AG09309 (cell line): ENCODE data around the gene CORO1C.
A peak's percentile ranks its signal among the peaks of the same experiment; 100 is the strongest.
"Not testable (repeated sequence)": the region's sequence is repeated elsewhere in the genome, so short reads cannot be mapped to it uniquely, and the experiment has no call there.

Experiments
- DNase-seq: peaks from one replicate; pipeline ENCODE4 v3.0.0-alpha.2; 2010; ENCODE audit warnings: low read depth
- H3K4me3 ChIP-seq: 2 replicates; pipeline ENCODE4 v1.5.1; 2011; ENCODE audit warnings: mild to moderate bottlenecking, low read depth, low read length, moderate library complexity; ENCODE audit not compliant: control insufficient read depth
- TF ChIP-seq, protein P1 (sequence below): IDR thresholded peaks from 2 replicates; pipeline ENCODE4 v1.5.1; 2011; ENCODE audit warnings: mild to moderate bottlenecking, low read depth, low read length, inconsistent platforms; ENCODE audit not compliant: insufficient read depth, control insufficient read depth; ENCODE audit errors: missing control alignments

CORO1C gene

DNA sequence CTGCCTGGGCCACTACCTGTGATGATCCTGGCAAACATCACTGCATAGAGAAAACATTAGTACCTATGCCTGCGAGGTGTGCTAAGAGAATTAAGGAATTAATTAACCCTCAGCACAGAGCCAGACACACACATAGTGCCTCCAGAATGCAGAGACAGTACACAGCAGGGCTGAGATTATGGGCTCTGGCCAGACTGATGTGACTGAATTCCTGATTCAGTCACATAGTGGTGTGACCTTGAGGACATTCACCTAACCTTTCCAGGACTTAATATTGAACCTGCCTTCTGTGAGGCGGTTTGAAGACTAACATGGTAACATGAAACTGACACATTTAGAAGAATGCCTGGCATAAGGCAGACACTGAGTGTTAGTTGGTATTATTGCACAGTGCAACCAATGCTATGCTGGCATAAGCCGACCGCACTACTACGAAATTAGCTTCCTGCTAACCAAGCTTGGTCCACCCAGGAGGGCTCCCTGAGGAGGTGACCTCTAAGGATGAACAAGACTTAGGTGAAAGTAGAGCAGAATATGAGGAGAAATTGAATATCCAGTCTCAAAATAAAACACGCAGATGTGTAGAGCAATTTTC, 65.6 kb downstream of the CORO1C start:
- no peak for DNase-seq
- H3K4me3 ChIP-seq = no peak overlapping the region
- TF ChIP-seq, protein P1, sequence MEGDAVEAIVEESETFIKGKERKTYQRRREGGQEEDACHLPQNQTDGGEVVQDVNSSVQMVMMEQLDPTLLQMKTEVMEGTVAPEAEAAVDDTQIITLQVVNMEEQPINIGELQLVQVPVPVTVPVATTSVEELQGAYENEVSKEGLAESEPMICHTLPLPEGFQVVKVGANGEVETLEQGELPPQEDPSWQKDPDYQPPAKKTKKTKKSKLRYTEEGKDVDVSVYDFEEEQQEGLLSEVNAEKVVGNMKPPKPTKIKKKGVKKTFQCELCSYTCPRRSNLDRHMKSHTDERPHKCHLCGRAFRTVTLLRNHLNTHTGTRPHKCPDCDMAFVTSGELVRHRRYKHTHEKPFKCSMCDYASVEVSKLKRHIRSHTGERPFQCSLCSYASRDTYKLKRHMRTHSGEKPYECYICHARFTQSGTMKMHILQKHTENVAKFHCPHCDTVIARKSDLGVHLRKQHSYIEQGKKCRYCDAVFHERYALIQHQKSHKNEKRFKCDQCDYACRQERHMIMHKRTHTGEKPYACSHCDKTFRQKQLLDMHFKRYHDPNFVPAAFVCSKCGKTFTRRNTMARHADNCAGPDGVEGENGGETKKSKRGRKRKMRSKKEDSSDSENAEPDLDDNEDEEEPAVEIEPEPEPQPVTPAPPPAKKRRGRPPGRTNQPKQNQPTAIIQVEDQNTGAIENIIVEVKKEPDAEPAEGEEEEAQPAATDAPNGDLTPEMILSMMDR = no peak

GRCh38 chr12:108664338-108665258, 66.7 kb downstream of the CORO1C start:
- TF ChIP-seq, protein P1 = peak; percentile 93
- H3K4me3 ChIP-seq = no peak overlapping the region
- peak; percentile 88 for DNase-seq

- TF ChIP-seq, protein P1 = no peak
- no peak overlapping the region for H3K4me3 ChIP-seq
- no peak for DNase-seq
Observed at GRCh38 chr12:108663324-108664015, 67.8 kb downstream of the CORO1C start.

DNA sequence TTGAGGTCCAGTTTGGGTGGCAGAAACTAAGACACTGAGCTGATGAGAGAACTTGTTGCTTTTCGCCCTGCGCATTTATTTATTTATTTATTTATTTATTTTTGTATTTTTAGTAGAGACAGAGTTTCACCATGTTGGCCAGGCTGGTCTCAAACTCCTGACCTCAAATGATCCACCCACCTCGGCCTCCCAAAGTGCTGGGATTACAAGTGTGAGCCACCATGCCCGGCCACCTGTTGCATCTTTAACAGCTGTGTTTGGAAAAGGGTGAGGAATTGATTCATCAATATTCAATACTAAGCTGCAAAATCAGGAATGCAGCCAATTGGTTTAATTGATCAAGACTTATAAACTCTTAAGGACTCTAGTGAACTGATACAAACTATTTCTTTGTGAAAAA, 73.2 kb downstream of the CORO1C start:
- DNase-seq, H3K4me3 ChIP-seq: not testable (repeated sequence)

GRCh38 chr12:108657130-108657745, 74.1 kb downstream of the CORO1C start:
- H3K4me3 ChIP-seq = no peak overlapping the region
- DNase-seq = no peak
- TF ChIP-seq, protein P1 = no peak

DNA sequence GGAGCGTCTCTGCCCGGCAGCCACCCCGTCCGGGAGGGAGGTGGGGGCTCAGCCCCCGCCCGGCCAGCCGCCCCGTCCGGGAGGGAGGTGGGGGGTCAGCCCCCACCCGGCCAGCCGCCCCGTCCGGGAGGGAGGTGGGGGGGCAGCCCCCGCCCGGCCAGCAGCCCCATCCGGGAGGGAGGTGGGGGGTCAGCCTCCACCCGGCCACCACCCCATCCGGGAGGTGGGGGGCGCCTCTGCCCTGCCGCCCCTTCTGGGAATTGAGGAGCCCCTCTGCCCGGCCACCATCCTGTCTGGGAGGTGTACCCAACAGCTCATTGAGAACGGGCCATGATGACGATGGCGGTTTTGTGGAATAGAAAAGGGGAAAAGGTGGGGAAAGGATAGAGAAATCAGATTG, 75.1 kb downstream of the CORO1C start:
- not testable (repeated sequence) for DNase-seq, H3K4me3 ChIP-seq

DNA sequence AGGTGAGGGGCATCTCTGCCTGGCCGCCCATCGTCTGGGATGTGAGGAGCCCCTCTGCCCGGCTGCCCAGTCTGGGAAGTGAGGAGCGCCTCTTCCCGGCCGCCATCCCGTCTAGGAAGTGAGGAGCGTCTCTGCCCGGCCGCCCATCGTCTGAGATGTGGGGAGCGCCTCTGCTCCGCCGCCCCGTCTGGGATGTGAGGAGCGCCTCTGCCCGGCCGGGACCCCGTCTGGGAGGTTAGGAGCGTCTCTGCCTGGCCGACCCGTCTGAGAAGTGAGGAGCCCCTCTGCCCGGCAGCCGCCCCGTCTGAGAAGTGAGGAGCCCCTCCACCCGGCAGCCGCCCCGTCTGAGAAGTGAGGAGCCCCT, 75.5 kb downstream of the CORO1C start:
- not testable (repeated sequence) for H3K4me3 ChIP-seq, DNase-seq

DNA sequence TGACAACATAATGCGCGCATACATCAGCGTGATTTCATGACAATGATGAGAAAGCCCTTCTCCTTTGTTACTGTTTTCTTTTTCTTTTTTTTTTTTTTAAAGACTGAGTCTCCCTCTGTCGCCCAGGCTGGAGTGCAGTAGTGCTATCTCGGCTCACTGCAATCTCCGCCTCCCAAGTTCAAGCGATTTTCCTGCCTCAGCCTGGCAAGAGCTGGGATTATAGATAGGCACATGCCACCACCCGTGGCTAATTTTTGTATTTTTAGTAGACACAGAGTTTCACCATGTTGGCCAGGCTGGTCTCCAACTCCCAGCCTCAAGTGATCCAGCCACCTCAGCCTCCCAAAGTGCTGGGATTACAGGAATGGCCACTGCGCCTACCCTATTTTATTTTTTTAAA, 76.7 kb downstream of the CORO1C start:
- not testable (repeated sequence) for DNase-seq, H3K4me3 ChIP-seq
